AG04449 (cell line): Measurements from ENCODE around the gene PGBD1.
A peak's percentile ranks its signal among the peaks of the same experiment; 100 is the strongest.

Source experiments
- CTCF ChIA-PET: fragments of 350-600 bp; formaldehyde crosslinking; extraction: SDS; loops from one replicate; lab custom pipeline; 2021; ENCODE audit warnings: antibody characterized with exemption; lab: Yijun Ruan, JAX
- POLR2A ChIA-PET: fragments of 400-600, 350-600 bp; formaldehyde crosslinking; extraction: SDS; loops from one replicate; lab custom pipeline; 2020; ENCODE audit warnings: antibody characterized with exemption, inconsistent platforms; lab: Yijun Ruan, JAX
- DNase-seq: peaks from one replicate; pipeline ENCODE4 v3.0.0-alpha.2; 2010; ENCODE audit warnings: low read depth, low spot score
- H3K4me3 ChIP-seq: 2 replicates; pipeline ENCODE4 v1.5.1; 2011; ENCODE audit warnings: low read depth, mild to moderate bottlenecking, control low read depth, low read length
- CTCF ChIP-seq: IDR thresholded peaks from one replicate; pipeline ENCODE4 v1.5.1; 2011; ENCODE audit warnings: mild to moderate bottlenecking, moderate library complexity, low read length, control low read depth, inconsistent platforms; ENCODE audit not compliant: insufficient read depth; ENCODE audit errors: missing control alignments

Gene PGBD1

GRCh38 chr6:28345201-28345600, 63.8 kb downstream of the PGBD1 start:
- CTCF ChIA-PET: interaction anchor here (4.0 kb wide), 1 partner anchor 12 kb away, joined by 21 read pairs; no protein-coding TSS in a partner anchor
- no peak for TF ChIP-seq CTCF
- POLR2A ChIA-PET: no interaction called here
- DNase-seq: no peak
- H3K4me3 ChIP-seq: no peak overlapping the region

DNA sequence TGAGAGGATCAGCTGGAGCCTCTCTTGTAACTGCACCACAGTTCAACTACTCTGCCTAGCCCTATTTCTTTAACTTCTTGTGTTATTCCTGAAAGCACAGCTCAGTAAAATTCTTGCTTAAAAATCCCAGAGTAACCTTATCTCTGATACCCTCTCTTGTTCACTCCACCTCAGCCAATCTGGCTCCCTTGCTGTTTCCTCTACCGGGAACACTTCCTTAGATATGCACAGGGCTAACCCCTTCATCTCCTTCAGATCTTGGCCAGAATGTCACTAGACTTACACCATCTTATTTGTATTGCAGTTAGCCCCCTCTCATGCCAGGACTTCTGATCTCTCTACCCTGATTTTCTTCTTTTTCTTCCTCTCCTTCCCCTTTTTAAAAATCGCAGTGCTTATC, 65.7 kb downstream of the PGBD1 start:
- CTCF ChIA-PET: interaction anchor here (1.3 to 4.0 kb wide), 2 partner anchors 9 to 10 kb away, joined by 5 to 21 read pairs; no protein-coding TSS in a partner anchor
- no peak for DNase-seq
- no peak overlapping the region for H3K4me3 ChIP-seq
- POLR2A ChIA-PET: interaction anchor here (0.6 kb wide), 1 partner anchor 11 kb away, joined by 5 read pairs; no protein-coding TSS in a partner anchor
- TF ChIP-seq CTCF: no peak

GRCh38 chr6:28349344-28349891, 68.0 kb downstream of the PGBD1 start:
- POLR2A ChIA-PET: interaction anchor here (0.7 kb wide), 2 partner anchors 232 to 564 kb away, joined by 3 read pairs; no protein-coding TSS in a partner anchor
- peak overlapping the region; percentile 85 for H3K4me3 ChIP-seq
- CTCF ChIA-PET: no interaction called here
- TF ChIP-seq CTCF: no peak
- DNase-seq: no peak

GRCh38 chr6:28349892-28350737, 68.7 kb downstream of the PGBD1 start, which contains the start of gene ZKSCAN3:
Gene ZKSCAN3 (plus strand): TSS chr6:28349947. CDS start chr6:28359587, 9,640 bp downstream.
- no peak for TF ChIP-seq CTCF
- H3K4me3 ChIP-seq: peak within 1 kb of the TSS; percentile 85
- DNase-seq: no peak
- POLR2A ChIA-PET: interaction anchor here (0.7 to 1.2 kb wide), 3 partner anchors 69 to 565 kb away, joined by 3 to 4 read pairs (median 3); partner anchors contain the start of gene PGBD1
- CTCF ChIA-PET: interaction anchor here (0.8 kb wide), 1 partner anchor 13 kb away, joined by 3 read pairs; no protein-coding TSS in a partner anchor

DNA sequence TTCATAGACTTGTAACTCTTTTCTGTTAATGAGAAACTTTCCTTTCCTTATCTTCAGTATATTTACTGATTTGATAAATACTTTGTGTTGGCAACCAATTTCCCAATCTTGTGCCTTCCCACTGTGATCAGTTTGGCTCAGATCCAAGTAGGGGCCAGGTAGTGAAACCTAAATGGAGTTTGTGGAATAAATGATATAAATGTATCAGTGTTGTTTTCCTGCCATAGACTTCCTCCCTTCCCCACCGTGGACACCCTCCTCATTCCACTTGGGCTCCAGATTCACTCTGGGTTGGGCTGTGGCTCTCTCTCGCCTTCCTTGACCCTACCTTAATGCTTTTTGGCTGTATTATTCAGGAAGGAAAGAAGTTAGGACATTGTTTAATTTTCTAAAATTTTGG, 69.7 kb downstream of the PGBD1 start:
- no peak for TF ChIP-seq CTCF
- CTCF ChIA-PET: interaction anchor here (0.8 kb wide), 1 partner anchor 12 kb away, joined by 3 read pairs; no protein-coding TSS in a partner anchor
- no peak for DNase-seq
- POLR2A ChIA-PET: interaction anchor here (1.2 kb wide), 1 partner anchor 69 kb away, joined by 4 read pairs; the partner anchor contains the start of gene PGBD1
- no peak overlapping the region for H3K4me3 ChIP-seq

GRCh38 chr6:28351493-28351925, 70.1 kb downstream of the PGBD1 start:
- no peak for DNase-seq
- TF ChIP-seq CTCF: no peak
- ChIA-PET POLR2A (interaction anchor here (1.2 kb wide), 1 partner anchor 70 kb away, joined by 4 read pairs; the partner anchor contains the start of gene PGBD1), CTCF (no interaction called here)
- no peak overlapping the region for H3K4me3 ChIP-seq
